NCI-H510A treated with DMSO at 0.1 percent for 48 hours (cell line): ENCODE measurements around the gene CCDC190.
"Not testable (repeated sequence)": the region's sequence is repeated elsewhere in the genome, so short reads cannot be mapped to it uniquely, and the experiment has no call there.

Experiments
- DNase-seq: peaks from one replicate; lab custom pipeline; 2025; lab: John Stamatoyannopoulos, UW

The CCDC190 gene

DNA sequence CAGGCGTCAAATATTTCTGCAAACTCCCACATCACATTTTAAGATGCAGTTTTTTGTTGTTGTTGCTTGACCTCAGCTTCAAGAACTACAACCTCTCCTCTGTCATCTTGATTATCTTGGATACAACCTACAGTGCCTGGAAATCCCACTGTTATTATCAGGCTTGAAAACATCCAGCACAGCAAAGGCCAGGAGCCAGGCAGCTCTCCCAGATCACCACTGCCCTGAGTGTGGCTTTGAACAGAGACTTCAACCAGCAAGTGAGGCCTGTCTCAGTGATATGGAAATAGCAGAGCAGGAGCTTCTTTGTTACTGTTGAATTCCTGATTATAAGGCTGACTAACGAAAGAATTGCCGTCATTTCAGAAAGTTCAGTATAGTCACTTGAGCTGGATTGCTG is 28.5 kb downstream of the CCDC190 start:
- DNase-seq: no peak

- no peak for DNase-seq
Measured at GRCh38 chr1:162829268-162829667, 31.7 kb downstream of the CCDC190 start.

DNA sequence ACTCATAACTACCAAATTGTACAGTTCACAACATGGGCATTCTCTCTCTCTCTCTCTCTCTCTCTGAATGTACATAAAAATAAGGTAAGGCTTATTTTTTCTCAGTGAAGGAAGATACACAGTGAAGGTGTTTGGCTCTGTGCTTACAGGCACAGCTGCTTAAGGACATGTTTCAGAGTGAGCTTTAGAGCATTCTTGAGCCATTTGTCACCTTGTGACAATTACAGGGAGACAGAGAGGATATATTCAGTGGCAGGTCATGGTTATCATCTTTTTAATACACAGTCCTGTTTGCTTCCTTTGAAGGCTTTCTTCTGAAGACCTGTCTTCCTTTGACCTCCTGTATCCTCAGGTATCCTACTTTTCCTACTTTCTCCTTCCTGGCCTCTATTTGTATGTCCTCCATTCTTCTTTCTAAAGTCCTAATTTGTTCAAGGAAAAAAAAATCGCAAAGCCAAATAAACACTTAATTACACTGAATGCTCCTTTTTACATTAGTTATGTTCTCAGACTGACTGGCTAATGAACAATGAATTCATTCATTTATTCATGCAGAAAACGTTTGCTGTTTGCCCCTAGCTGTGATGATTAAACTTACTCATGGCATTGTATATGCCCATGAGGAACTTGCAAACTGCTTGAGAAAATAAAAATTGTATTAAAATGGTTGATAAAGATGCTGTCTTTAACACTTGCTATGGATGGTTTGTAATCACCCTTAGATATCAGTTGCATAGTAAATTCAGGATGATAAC is 37.0 kb downstream of the CCDC190 start:
- DNase-seq: no peak

- DNase-seq: no peak
Measured at GRCh38 chr1:162823231-162823630, 37.7 kb downstream of the CCDC190 start.

DNA sequence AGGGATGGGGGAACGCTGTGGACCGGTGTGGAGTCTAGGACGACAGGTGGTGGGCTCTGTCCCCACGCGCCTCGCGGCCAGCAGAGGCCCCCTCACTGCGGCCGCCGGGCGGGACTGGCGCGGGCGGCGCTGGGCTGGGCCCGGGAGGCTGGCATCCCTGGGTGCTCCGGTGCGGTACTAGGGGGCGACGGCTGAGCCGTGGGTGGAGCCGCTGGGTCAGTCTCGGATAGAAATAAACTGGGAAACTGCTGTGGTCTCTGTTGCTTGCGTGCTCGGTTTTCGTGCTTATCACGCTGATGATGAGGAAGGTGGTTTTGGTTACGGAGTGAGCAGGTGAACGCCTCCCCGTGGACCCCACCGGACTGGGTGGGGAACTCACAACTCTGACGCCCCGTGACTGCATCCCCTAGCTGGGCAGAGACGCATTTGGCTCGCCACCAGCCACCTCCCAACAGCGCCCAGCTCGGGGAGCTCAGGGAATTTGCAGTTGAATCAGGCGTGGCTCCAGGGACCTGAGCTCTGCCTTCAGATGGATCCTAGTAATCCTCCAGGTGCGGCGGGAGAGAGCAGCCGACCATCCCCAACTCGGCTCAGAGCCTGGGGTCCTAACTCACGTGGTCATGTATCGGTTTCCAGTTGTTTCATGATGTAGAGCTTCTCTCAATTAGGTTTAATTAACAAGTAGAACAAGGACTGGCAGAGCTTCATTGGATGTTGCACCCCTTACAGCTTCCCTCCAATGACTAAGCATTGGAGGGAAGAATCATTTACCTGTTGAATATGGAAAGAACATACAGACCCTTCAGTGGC is 38.4 kb downstream of the CCDC190 start:
- peak; percentile 70 for DNase-seq

- DNase-seq: not testable (repeated sequence)
Measured at GRCh38 chr1:162818666-162819065, 42.3 kb downstream of the CCDC190 start.

DNA sequence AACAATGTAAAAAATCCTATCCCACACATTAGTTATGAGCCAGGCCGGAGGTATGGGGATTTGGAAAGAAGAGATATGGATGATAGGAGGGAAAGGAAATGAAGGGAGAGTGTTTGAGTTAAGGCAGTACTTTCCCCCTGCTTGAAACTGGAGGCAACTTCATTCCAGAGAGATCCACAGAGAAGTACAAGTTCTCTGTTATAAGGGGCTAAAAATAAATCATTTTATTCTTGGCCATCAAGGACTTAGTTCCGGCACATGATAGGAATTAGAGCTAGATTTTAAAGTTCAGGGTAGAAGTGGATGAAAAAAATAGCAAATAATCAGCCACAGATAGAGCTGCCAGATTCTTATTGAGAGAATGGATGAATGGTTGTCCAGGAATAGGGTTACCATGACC is 42.8 kb downstream of the CCDC190 start:
- DNase-seq: not testable (repeated sequence)

GRCh38 chr1:162812357-162812756 is 48.6 kb downstream of the CCDC190 start:
- not testable (repeated sequence) for DNase-seq

- DNase-seq: not testable (repeated sequence)
Measured at GRCh38 chr1:162807503-162807902, 53.5 kb downstream of the CCDC190 start.
